RWPE1 (cell line): ENCODE results near the gene CXCL12.

Experiments
- CTCF ChIA-PET: fragments of 350-600 bp; sonication (Branson Sonifier 250); formaldehyde crosslinking; extraction: SDS; loops from one replicate; lab custom pipeline; 2021; lab: Yijun Ruan, JAX
- POLR2A ChIA-PET: fragments of 400-600 bp; formaldehyde crosslinking; extraction: SDS; loops from one replicate; lab custom pipeline; 2020; ENCODE audit warnings: antibody characterized with exemption; ENCODE audit not compliant: low non-redundant PET; lab: Yijun Ruan, JAX
- DNase-seq: peaks from one replicate; pipeline ENCODE4 v3.0.0; 2012; ENCODE audit warnings: low spot score
- H3K27ac ChIP-seq: fragments of 450-650 bp; 2 replicates; pipeline ENCODE4 v1.5.1; 2017
- TF ChIP-seq, protein P1 (sequence below): fragments of 450-650 bp; conservative IDR thresholded peaks from 2 replicates; pipeline ENCODE4 v1.5.1; 2017; ENCODE audit warnings: low read depth, mild to moderate bottlenecking

The CXCL12 gene

DNA sequence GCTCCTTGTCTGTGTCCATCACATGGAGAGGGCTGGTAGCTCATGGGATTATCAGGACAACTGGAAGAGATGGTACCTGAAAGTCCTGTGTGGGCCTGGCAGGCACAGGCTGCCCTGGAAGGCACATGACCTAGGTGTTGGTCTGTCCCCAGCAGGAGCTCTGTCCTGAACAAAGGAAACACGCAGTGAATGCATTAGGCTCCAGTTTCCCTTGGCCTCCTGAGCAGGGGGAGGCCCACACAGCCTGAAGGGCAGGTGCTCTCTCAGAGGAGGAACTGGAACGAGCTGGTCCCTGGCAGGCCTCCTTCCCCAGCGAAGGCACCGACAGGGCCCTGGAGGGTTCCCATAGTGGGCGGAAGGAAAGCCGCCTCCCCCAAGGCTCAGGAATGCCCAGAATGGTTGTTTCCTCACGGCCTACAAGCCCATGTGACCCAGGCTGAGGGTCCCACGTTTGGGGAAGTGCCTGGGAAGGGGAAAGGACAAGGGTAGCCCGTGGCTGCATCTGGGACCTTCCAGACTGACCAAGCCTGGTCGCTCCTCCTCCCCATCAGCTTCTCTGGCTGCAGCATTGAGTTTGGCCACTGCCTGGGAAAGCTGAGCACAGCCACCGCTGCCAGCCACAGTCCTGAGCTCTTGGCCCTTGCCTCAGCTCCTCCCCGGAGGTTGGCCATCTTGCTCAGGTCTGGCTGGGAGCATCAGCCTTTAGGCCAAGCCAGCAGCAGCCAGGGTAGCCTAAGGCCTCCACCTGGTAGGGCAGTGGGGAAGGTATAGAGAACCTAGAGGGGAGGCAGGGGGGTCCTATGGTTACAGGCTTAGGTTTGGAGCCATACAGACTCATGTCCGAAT, 21.8 kb downstream of the CXCL12 start:
- ChIA-PET POLR2A (no interaction called here), CTCF (no interaction called here)
- no peak for DNase-seq
- H3K27ac ChIP-seq: no peak overlapping the region
- TF ChIP-seq, protein P1, sequence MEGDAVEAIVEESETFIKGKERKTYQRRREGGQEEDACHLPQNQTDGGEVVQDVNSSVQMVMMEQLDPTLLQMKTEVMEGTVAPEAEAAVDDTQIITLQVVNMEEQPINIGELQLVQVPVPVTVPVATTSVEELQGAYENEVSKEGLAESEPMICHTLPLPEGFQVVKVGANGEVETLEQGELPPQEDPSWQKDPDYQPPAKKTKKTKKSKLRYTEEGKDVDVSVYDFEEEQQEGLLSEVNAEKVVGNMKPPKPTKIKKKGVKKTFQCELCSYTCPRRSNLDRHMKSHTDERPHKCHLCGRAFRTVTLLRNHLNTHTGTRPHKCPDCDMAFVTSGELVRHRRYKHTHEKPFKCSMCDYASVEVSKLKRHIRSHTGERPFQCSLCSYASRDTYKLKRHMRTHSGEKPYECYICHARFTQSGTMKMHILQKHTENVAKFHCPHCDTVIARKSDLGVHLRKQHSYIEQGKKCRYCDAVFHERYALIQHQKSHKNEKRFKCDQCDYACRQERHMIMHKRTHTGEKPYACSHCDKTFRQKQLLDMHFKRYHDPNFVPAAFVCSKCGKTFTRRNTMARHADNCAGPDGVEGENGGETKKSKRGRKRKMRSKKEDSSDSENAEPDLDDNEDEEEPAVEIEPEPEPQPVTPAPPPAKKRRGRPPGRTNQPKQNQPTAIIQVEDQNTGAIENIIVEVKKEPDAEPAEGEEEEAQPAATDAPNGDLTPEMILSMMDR: no peak

DNA sequence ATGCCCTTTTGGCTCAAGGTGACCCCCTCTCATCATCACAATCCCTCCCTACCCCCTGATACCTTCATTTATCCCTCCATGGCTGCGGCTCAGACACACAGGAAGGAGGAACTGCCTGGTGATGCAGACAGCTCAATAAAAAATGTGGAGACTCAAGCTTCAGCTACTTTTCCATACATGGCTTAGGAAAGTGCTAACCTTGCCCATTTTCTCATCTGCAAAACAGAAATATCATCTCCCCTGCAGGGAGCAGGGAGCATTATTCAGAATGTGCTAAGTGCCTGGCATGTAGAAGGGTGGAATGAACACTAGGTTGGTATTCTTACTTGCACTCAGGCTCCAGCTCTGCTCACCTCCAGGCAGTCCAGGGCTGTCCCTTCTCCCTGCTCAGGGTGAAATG, 23.8 kb downstream of the CXCL12 start:
- ChIA-PET CTCF (no interaction called here), POLR2A (no interaction called here)
- DNase-seq: no peak

DNA sequence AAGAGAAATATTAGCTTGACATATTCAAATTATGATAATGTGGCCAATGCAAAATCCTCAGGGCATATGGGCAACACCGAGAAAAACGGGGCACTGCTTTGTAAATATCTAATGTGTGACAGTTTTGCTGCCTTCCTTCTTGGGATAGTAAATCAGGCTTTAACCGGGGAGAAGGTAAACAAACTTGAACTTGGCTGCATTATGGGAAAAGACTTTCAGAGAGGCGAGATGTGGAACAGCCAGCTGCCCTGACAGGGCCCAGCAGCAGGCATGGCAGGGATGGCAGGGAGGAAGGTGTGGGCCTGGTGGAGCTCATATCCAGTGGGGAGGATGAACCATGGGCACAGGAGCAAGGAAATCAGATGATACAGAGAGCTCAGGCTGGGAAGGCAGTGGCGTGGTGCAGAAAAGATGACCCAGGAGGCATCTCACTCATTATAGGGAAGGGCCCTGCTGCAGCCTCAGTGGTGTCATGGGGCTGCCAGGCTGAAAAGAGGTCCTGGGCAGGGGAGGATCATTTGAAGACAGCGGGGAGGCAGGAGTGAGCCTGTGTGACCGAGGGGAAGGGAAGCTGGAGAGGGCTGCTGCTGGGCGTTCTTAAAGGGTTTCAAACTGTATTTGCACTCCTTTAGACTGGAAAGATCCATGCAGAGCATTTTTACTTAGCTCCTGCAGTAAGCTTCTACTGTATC, 26.7 kb downstream of the CXCL12 start:
- ChIA-PET CTCF (interaction anchor here (0.6 kb wide), 1 partner anchor 997 kb away, joined by 3 read pairs; no protein-coding TSS in a partner anchor), POLR2A (no interaction called here)
- no peak for DNase-seq
- TF ChIP-seq, protein P1: no peak
- H3K27ac ChIP-seq: no peak overlapping the region

More for the DNA sequence above, 23.8 kb downstream of the CXCL12 start:
- H3K27ac ChIP-seq: no peak overlapping the region
- TF ChIP-seq, protein P1: no peak

DNA sequence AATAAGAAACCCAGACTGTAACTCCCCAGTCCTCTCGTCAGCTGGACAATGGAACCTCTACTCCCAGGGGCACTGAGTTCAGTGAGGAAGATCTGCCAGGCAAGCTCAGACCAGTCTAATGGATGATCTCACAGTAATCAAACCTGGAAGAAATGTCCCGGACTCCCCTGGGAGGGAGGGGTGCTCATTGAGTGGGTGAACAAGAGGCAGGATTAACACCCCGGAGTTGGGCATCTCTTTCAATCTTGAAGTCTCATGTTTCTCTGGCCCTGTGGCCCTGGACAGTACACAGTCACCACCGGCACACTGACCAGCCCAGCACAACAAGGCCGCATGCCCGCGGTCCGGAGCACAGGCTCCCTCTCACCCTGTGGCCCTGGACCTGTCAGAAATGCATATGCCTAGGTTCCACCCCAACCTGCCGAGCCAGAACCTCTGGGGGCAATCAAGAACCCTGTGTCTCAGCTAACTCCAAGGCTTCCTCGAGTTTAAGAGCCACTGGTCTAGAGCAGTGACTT, 27.8 kb downstream of the CXCL12 start:
- ChIA-PET POLR2A (no interaction called here), CTCF (no interaction called here)
- DNase-seq: peak; percentile 5
- no peak overlapping the region for H3K27ac ChIP-seq
- TF ChIP-seq, protein P1: no peak

DNA sequence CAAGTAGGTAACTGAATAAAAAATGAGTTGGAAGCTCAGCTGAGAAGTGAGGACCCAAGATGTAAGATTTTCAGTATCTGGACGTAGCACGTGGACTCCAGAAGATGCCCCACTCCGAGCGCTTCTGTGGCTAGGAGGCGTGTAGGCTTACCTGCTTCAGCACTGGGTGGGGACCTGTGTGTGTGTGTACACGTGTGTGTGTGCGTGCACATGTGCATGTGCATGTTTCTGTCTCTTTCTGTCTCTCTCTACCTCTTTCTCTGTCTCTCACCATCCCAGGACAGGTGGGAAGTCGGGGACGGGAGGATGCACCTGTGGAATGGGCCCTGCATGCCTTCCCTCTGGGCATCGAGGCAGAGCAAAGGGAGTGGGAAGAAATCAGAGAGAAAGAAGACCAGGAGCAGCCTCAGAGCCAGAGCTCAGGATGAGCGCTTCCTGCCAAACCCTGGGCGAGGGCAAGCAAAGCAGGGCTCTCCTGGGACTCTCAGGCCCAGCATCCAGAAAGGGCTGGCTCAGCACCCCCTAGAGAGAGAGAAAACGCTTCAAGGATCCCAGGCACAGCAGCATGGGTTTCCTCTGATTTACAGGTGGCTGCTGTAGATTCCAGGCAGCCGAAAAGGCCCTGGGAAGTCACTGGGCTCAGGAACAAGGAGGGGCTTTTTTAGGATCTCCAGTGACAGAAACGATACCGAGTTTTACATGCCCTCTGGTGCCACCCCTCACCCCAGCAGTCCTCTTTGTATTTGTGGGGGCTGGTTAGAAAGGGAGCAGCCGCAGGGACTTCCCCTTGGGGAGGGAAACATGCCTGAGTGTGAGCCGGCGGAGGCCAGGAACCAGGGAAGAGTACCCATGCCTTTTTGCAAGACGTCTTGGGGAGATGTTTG, 28.5 kb downstream of the CXCL12 start:
- TF ChIP-seq, protein P1: no peak
- no peak for DNase-seq
- H3K27ac ChIP-seq: no peak overlapping the region
- CTCF ChIA-PET: interaction anchor here (0.7 kb wide), 1 partner anchor 33 kb away, joined by 3 read pairs; no protein-coding TSS in a partner anchor
- POLR2A ChIA-PET: no interaction called here
